Fibroblast of skin of left quadriceps (primary cell): ENCODE measurements around the gene BRD1.

ENCODE experiments used
- DNase-seq, 2 experiments: peaks; one replicate each; pipeline ENCODE4 v3.0.0-alpha.2; 2013; ENCODE audit warnings: low read depth in 2 of 2

Gene BRD1

DNA sequence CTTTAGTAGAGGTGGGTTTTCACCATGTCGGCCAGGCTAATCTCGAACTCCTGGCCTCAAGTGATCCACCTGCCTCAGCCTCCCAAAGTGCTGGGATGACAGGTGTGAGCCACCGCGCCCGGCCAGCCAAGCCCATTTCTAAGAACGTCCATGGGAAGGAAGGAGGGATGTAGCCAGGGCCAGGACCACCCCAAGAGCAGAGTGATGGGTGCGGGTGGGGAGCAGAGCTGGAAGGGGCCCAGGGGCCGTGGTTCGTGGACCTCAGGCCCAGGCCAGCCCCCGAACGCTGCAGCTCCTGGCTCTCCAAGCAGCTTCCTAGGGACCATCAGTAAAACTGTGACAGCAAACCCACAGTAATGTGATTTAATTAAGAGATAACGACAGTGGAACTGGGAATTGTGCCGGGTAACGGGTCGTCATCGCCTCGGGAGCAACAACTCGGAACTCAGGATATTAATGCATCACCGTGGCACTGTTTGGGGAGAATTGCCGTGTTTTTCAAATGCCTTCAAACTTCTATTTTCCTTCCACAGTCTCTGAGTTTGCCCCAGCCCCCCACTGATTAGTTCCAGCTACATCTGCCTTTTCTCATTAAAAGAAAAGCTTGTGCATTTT lies 74.3 kb downstream of the BRD1 start:
- DNase-seq: no peak

DNA sequence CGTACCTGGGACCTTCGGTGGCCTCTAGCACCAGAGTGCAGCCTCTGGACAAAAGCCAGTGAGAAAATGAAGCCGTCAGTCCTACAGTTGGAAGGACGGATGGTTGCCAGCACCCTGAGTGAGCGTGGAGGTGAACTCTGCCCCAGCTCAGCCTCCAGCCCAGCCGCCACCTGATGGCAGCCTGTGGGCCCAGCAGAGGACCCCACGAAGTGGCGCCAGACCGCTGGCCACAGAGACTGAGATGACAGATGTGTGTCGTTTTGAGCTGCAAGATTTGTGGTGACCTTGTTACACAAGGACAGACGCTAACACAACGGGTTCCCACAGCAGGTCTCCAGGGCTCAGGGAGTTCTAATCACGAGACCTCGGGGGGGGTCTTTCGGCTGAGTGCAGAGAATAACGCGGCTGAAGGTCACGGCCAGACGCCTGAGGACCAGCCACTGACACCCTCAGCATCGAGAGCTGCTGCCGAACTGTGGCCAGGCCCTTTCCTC lies 75.0 kb downstream of the BRD1 start:
- DNase-seq: no peak

GRCh38 chr22:49751966-49752597 lies 75.6 kb downstream of the BRD1 start:
- DNase-seq: no peak

- DNase-seq: no peak
These were observed 76.2 kb downstream of the BRD1 start for GRCh38 chr22:49751318-49751965.

GRCh38 chr22:49749885-49750510 lies 77.7 kb downstream of the BRD1 start:
- DNase-seq: no peak

DNA sequence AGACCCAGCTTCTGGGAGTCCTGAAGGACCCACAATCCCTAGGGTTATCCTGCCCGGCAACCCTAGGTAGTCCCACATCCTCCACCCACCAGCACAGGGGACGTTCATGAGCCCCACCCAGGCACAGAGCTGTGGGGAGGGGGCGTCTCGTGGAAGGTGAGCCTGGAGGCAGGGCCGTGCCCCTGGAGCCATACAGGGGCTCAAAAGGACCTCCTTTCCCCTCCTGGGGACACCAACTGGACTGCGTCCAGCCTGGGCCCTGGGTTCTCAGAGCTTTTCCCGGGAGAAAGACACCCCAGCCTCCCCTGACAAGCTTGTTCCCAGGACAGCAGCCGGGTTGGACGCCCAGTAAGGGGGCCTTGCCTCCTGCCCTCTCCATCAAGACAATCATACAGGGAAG lies 78.4 kb downstream of the BRD1 start:
- DNase-seq: no peak

DNA sequence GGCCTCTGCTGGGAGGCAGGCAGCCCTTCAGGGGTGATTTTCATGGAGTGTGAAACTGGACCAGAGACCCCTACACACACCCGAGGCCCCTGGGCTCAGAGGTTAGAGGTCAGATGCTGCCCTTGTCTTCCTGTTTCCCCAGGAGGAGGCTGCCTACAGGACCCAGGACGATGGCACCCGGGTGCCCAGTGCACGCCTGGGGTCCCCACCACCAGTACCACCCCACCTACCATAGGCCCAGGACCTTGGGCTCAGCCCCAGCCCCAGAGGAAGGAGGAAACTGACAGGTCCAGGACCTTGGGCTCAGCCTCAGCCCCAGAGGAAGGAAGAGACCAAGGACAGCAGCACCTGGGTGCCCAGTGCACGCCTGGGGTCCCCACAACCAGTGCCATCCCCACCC lies 79.2 kb downstream of the BRD1 start:
- no peak for DNase-seq

- no peak for DNase-seq
These were observed 80.0 kb downstream of the BRD1 start for GRCh38 chr22:49747716-49748115.

GRCh38 chr22:49747130-49747529 lies 80.5 kb downstream of the BRD1 start:
- no peak for DNase-seq

- DNase-seq: no peak
These were observed 81.6 kb downstream of the BRD1 start for GRCh38 chr22:49746065-49746464.

- no peak for DNase-seq
These were observed 87.4 kb downstream of the BRD1 start for GRCh38 chr22:49740242-49740641.

DNA sequence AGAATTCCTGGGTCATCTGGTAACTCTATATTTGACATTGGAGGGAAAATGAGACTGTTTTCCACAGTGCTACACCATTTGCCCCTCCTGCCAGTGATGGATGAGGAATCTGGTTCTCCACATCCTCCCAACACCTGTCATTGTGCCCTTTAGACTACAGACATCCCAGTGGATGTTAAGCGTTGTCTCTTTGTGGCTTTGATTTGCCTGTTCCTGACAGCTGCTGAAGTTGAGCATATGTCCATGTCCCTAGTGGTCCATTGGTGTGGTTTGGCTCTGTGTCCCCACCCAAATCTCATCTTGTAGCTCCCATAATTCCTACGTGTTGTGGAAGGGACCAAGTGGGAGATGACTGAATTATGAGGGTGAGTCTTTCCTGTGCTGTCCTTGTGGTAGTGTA lies 88.5 kb downstream of the BRD1 start:
- DNase-seq: no peak

DNA sequence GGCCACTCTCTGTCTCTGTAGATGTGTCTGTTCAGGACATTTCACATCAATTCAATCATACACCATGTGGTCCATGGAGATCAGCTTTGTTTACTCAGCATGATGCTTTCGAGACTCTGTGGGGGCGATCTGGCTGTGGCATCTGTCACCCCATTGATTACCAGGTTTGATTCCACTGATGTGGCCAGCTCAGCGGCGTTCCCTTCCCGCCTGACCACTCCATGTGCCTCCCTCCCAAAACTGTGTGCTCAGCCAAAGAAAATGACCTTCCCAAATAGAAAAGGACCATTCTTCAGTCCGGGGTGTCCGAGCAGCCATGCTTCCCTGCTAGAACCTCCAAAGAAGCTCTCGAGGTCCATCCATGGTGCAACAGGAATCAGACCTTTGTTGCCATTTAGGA lies 89.1 kb downstream of the BRD1 start:
- no peak for DNase-seq

- DNase-seq: no peak
These were observed 89.7 kb downstream of the BRD1 start for GRCh38 chr22:49738006-49738405.

GRCh38 chr22:49737101-49737551 lies 90.5 kb downstream of the BRD1 start:
- no peak for DNase-seq

- DNase-seq: no peak
These were observed 91.1 kb downstream of the BRD1 start for GRCh38 chr22:49736538-49736937.

- no peak for DNase-seq
These were observed 91.7 kb downstream of the BRD1 start for GRCh38 chr22:49735901-49736421.

DNA sequence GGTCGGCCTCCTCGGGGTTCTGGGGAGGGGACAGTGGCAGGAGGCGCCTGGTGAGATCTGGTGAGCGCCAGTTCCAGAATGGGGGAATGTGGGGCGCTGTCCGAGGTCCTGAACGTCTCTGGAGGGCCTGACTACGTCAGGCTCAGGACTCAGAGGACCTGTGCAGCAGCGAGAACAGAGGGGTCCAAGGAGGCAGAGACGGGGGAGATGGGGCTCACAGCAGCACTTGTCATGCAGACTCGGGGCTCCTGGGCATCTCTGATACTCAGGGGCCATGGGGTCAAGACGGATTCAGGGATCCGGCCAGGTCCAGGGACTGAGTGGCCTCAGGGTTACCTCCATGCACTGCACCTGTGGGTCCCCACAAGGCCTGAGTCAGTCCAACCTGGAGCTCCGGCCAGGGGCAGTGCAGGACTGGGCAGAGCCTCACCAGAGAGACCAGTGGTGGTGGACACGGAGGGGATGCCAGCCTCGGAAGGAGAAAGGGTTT lies 92.2 kb downstream of the BRD1 start:
- no peak for DNase-seq

GRCh38 chr22:49734882-49735281 lies 92.8 kb downstream of the BRD1 start:
- DNase-seq: no peak

- no peak for DNase-seq
These were observed 93.3 kb downstream of the BRD1 start for GRCh38 chr22:49734390-49734789.

DNA sequence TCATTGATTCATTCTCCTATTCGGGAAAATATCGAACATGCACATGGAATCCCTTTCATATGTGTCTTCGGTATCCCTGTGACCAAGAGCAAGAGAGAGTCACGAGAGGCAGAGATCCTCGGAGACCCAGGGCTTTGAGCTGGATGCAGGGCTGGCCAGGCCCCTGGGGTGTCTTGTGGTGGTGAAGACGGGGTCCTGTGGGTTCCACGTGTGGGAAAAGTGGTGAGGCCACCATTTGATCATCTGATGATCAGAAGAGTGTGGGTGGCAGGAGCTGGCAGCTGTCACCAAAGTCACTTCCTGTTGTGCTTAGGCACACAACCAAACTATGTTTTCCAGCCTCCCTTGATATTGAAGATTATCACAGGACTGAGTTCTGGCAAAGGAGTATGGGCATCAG lies 94.0 kb downstream of the BRD1 start:
- no peak for DNase-seq

GRCh38 chr22:49730656-49731055 lies 97.0 kb downstream of the BRD1 start:
- no peak for DNase-seq
